HG03060 (cell line): ENCODE measurements around the gene MTARC1.

Experiments used
- ATAC-seq: cut with Tn5 transposase; IDR thresholded peaks from one replicate; pipeline ENCODE4 v1.9.1; 2021; ENCODE audit warnings: low read depth, moderate number of reproducible peaks; ENCODE audit not compliant: unreplicated experiment

MTARC1 gene

GRCh38 chr1:220803401-220804201 is 16.9 kb downstream of the MTARC1 start:
- ATAC-seq: no peak

- no peak for ATAC-seq
Measured at GRCh38 chr1:220804202-220804586, 17.5 kb downstream of the MTARC1 start.

DNA sequence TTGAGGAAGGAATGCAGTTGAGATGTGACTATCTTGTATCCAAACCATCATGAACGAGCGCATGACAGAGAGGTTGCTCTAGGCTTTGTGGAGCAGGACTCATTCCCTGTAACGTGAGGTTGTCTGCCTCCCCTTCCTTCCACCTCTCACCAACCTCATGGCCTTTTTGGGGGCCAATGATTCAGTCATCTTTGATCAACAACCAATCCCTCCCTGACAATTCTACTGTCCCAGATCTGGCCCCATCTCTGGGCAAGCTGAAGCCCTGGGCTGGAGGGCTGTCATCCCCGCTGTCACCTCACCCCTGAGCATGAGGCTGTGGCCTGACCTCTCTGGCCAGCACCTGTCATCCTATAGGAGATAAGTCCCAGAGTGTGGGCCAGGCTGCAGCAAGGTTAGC is 19.7 kb downstream of the MTARC1 start:
- ATAC-seq: no peak

- ATAC-seq: no peak
Measured at GRCh38 chr1:220807726-220808125, 21.0 kb downstream of the MTARC1 start.

- ATAC-seq: no peak
Measured at GRCh38 chr1:220808345-220809186, 21.9 kb downstream of the MTARC1 start.

GRCh38 chr1:220809187-220809550 is 22.5 kb downstream of the MTARC1 start:
- no peak for ATAC-seq

DNA sequence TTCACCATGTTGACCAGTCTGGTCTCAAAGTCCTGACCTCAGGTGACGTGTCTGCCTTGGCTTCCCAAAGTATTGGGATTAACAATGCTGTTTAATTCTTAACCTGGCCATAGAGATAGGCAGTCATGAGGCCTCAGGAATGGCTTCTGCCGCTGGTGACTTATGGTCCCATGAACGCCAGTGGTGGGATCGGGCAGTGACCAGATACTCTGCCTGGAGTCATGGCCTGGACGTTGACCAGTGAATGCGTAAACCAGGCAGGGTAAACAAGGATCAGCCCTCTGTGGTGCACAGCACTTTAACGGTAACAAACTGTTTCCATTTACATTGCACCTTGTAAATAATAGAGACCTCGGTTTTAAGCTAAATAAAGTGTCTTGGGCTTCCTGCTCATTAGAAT is 23.0 kb downstream of the MTARC1 start:
- no peak for ATAC-seq

DNA sequence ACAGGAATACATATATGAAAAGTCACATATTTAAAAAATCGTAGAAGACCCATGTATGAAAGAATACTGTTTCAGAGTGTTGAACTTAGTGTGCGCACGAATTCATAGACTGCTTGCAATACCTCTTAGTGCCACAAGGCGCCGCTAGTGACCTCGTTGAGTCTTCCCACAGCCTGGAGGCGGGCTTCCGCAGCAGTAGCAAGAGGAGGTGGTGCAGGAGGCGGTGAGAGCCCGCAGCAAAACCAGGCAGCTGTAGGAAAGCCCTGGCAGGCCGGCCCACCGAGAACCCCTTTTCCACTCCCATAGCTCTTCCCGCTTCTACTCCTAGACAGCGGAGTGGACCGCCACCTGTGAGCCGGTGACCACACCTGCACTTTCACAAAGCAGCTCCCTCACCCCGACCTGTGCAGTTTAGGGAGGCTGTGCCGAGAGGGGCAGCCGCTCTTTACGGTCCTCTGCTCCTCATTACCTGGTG is 23.5 kb downstream of the MTARC1 start:
- peak; percentile 97 for ATAC-seq

GRCh38 chr1:220810963-220811362 is 24.2 kb downstream of the MTARC1 start:
- no peak for ATAC-seq

DNA sequence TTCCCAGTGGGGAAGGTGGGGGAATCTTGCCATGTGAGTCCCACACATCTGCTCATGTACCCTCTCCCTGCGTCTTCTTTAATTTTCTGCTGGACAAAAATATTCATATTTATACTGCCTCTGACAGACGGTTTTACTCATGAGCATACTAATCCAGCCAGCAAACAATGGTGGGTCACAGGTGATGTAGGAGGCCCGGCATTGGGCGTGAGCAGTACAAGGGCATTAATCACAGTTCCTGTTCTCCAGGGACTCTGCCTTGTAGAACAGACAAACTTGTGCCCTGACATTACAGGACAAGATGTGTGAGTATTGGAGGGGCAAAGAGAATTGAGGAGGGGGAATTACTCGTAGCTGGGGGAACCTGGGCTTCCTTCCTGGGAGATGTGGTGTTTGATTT is 25.0 kb downstream of the MTARC1 start:
- no peak for ATAC-seq

GRCh38 chr1:220812308-220812707 is 25.6 kb downstream of the MTARC1 start:
- no peak for ATAC-seq

GRCh38 chr1:220813013-220813412 is 26.3 kb downstream of the MTARC1 start:
- no peak for ATAC-seq

GRCh38 chr1:220815409-220815808 is 28.7 kb downstream of the MTARC1 start:
- ATAC-seq: no peak

- no peak for ATAC-seq
Measured at GRCh38 chr1:220817907-220818306, 31.2 kb downstream of the MTARC1 start.

DNA sequence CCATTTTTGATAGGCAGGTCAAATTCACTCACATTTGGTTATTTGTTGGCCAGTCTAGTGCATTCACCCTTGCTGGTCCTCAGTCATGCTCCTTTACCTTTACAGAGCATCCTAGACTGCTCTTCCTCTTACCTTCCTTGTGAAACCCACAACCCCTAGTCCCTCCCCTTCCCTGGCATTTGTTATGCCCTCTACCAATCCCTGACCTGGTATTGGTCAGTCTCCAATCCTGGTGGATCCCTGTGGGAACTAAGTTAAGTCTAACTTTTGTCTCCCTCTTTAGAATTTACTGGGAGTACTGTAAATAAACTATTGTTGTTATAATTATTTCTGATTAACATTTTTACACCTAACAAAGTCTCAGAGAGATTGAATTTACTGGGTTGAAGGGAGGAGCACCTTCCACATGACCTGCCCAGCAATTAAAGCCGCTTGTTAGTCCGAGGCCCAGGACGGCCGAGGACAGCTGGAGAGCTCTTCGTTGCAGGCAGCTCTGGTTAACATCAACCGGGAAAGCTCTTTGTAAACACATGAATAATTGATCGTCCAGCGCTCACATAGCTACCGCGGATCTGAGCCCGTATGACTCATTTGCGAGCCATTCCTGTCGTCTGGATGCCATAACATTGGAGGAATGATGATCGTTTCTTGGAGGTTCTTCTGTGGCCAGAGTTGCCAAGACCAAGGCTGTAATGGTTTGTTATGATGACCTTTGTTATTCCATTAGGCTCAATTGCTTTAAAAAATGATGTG is 31.9 kb downstream of the MTARC1 start:
- no peak for ATAC-seq

DNA sequence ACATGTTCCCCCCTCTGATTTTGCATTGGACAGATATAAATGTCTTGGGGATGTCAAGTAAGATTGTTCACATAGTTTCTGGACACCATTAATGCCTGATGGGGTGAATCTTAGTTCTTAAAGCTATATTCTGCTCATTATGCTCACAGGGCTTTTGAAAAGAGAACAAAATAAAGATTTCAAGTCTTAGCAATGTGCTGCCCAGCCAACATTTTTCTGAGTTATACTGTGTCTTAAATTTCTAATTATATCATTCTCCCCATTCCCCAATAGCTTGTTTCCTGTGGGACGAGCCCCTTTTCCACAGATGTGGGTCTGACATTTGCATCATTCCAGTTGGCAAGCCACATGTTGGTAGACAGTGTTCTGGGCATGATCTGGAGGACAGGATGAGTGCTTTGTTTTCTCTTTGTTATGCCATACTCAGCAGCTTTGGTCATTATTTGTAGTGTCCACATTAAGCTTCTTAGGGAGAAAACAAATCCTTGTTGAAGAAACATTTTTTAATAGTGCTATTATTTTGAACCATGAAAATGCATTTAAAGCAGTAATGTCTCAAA is 32.8 kb downstream of the MTARC1 start:
- ATAC-seq: no peak

GRCh38 chr1:220824031-220824989 is 37.6 kb downstream of the MTARC1 start:
- ATAC-seq: no peak

- no peak for ATAC-seq
Measured at GRCh38 chr1:220825819-220826551, 39.3 kb downstream of the MTARC1 start.

DNA sequence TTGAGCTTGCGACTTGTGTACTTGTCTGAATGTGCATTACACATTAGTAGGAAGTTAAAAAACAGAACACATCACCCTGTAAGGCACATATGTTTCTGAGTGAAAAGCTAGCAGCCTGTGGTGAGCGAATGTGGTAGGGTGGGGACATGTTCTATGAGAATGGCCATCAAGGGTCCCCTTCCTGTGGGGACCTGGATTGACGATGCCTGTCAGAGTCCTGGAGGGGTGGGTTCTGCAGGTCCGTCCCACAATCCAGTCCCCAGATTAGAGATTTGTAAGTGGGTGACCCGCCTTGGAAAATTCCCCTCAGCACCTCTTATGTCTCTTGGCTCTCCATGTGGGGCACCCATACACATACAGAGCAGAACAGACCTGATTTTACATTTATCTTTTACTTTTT is 40.0 kb downstream of the MTARC1 start:
- ATAC-seq: no peak
